ENCODE data around the gene CNOT2. TPM values are rescaled to one million over a fixed set of nuclear protein-coding genes. Genes with fewer than 3 reads are reported as not detected.
A peak's percentile ranks its signal among the peaks of the same experiment; 100 is the strongest.

The CNOT2 gene
- total RNA-seq, 3 donors from 2014 or later, result 80.3 to 86.2 (median 81.0) TPM

DNA sequence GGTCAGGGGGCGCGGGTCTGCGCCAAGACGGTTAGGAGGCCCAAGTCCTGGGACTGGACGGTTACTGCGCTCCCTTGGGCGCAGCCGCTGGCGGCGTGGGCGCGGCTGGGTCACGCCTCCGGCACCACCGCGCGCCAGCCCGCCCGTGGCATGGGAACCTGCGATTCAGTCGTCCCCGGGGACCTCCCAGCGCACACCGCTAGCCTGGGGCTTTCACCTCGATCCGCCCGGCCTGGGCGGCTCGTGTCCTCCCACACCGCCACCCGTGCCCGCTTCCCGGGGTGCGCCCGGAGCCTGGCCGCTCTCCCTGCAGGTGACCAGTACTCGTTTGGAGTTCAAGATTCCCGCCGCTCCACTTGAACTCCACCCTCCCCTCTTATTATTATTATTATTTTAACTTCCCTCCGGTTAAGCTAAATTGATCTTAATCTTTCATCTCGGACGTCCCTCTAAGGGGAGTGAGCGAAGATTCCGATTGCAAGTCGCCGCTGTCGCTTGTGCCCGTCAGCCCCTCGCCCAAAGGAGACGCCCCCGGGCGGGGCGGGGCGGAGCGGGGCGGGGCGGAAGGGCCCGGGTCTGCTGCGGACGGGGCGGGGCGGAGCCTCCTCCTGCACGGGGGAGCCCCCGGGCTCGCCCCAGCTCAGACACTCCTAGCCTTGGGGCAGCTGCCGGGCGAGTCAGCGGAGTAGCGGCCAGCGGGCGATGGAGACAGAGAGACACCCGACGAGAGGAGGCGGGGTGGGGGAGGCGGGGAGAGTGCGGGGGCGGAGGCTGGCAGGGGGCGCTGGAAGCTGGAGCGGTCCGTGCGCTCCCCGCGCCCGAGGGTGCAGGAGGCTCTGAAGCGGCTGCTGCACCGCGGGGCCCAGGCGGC is 122.7 kb downstream of the CNOT2 start, which contains the start of gene KCNMB4:
KCNMB4 (plus strand) TSS at position 643 of the 871 bp plus-strand sequence. CDS start 445 bp downstream, outside the sequence.
- Histone ChIP-seq H3K36me3 (ENCODE audit: low read depth) (no peaks in the 10 kb centered on the region), H3K4me1 (ENCODE audit: low read depth) (peaks cover 14% of the 10 kb centered on the region), H3K4me3 (peak within 1 kb of the TSS; percentile 33), H3K9me3 (no peaks in the 10 kb centered on the region)
- intact Hi-C loops (cut with DNase I, micrococcal nuclease), result loop anchor here in 1 of 2 donors (10.0 kb wide), 1 partner anchor 121 kb away; the partner anchor contains the start of gene CNOT2
- TF ChIP-seq, protein P1, sequence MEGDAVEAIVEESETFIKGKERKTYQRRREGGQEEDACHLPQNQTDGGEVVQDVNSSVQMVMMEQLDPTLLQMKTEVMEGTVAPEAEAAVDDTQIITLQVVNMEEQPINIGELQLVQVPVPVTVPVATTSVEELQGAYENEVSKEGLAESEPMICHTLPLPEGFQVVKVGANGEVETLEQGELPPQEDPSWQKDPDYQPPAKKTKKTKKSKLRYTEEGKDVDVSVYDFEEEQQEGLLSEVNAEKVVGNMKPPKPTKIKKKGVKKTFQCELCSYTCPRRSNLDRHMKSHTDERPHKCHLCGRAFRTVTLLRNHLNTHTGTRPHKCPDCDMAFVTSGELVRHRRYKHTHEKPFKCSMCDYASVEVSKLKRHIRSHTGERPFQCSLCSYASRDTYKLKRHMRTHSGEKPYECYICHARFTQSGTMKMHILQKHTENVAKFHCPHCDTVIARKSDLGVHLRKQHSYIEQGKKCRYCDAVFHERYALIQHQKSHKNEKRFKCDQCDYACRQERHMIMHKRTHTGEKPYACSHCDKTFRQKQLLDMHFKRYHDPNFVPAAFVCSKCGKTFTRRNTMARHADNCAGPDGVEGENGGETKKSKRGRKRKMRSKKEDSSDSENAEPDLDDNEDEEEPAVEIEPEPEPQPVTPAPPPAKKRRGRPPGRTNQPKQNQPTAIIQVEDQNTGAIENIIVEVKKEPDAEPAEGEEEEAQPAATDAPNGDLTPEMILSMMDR (IDR thresholded peaks at IDR 0.05), result no peak
- ATAC-seq, result peak; percentile 88
- DNase-seq, result peak; percentile 61 to 81 (median 73)

DNA sequence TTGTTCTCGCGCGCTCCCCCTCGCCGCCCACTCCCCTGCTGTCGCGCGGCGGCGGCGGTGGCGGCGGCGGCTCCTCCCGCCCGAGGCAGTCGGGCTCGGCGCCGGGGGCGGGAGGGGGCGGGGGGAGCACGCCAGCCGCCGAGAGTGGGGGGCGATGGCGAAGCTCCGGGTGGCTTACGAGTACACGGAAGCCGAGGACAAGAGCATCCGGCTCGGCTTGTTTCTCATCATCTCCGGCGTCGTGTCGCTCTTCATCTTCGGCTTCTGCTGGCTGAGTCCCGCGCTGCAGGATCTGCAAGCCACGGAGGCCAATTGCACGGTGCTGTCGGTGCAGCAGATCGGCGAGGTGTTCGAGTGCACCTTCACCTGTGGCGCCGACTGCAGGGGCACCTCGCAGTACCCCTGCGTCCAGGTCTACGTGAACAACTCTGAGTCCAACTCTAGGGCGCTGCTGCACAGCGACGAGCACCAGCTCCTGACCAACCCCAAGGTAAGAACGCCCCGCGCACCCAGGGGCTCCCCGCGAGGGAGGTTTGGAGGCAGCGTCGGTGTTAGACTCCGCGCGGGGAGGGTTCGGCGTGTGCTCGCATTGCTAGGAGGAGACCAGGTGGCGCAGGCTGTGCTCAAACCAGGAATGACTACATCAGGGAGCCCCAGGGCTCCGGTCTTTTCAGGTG is 123.5 kb downstream of the CNOT2 start:
- Histone ChIP-seq H3K4me1 (ENCODE audit: low read depth) (peaks cover 14% of the 10 kb centered on the region), H3K36me3 (ENCODE audit: low read depth) (no peaks in the 10 kb centered on the region), H3K4me3 (peak overlapping the region; percentile 33), H3K9me3 (no peaks in the 10 kb centered on the region)
- DNase-seq (peak; percentile 39 to 66 (median 55)), ATAC-seq (peak; percentile 61)
- TF ChIP-seq, protein P1 (IDR thresholded peaks at IDR 0.05), result no peak
- intact Hi-C loops (cut with DNase I, micrococcal nuclease), result loop anchor here in 1 of 2 donors (10.0 kb wide), 1 partner anchor 122 kb away; the partner anchor contains the start of gene CNOT2

DNA sequence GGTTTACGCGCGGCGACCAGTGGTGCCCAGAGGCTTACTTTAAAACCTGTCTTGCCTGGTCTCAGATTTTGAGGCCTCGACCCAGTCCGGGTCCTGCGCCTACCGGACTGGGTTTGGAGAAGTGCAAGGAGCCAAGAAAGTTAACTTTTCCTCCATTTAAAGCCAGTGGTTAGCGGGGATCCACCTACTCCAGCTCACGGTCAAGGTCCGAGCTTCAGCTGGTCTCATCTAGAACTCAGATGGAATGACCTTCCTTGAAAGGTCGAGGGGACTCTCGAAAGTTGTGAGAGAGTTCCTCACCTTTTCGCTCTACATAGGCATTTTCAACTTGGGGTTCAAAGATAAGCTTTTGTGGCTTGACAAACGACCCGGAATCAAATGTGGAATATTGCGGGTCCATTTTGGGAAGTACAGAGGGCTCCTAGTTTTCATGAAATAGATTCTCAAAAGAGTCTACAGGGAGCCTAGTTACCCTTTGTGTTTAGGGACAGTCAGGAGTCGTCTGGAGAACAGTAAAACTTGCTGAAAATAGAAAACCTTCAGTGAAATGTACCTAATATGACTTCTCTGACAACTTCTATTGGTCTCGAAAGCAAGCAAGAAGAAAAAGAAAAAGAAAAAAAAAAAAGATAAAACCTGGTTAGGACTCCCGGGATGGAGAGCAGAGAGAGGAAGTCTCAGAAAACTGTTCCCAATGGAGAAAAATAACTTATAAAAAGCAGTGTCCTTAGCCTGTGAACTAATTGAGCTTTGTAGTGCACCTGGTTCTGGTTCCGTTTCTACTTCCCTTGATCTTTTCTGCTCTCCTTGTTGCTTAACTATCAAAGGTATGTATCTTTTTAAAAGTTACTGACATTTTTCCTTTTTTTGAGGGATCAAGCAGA is 124.3 kb downstream of the CNOT2 start:
- TF ChIP-seq, protein P1 (IDR thresholded peaks at IDR 0.05), result no peak
- H3K4me3 ChIP-seq, result no peak overlapping the region
- H3K4me1 ChIP-seq (ENCODE audit: low read depth), result peaks cover 14% of the 10 kb centered on the region
- DNase-seq, result peak in 1 of 3 donors; percentile 5
- ATAC-seq, result peak; percentile 13
- intact Hi-C loops (cut with DNase I, micrococcal nuclease), result loop anchor here in 1 of 2 donors (10.0 kb wide), 1 partner anchor 123 kb away; the partner anchor contains the start of gene CNOT2
- no peaks in the 10 kb centered on the region for H3K36me3 ChIP-seq (ENCODE audit: low read depth)
- no peaks in the 10 kb centered on the region for H3K9me3 ChIP-seq

DNA sequence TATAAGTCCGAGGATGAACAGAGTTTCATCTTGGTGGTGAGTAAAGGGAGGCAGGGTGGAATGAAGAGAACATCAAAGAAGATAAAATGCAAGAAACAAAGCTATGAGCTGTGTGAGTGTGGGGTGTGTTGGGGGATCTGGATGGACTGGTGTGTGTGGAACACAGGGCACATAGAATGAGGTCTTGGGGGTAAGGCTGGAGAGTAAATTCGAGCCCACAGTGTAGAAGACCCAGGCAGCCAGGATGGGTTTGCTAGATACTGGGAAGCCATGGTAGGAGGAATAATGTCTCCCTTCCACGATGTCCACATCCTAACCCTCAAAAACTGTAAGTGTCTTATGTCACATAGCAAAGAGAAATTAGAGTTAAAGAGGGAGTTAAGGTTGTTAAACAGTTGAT is 129.6 kb downstream of the CNOT2 start:
- H3K4me1 ChIP-seq (ENCODE audit: low read depth), result no peaks in the 10 kb centered on the region
- TF ChIP-seq, protein P1 (IDR thresholded peaks at IDR 0.05), result no peak
- ATAC-seq (no peak), DNase-seq (no peak)
- H3K36me3 ChIP-seq (ENCODE audit: low read depth), result no peaks in the 10 kb centered on the region
- intact Hi-C loops (cut with DNase I, micrococcal nuclease), result no loop called here
- no peaks in the 10 kb centered on the region for H3K9me3 ChIP-seq
- no peak overlapping the region for H3K4me3 ChIP-seq

DNA sequence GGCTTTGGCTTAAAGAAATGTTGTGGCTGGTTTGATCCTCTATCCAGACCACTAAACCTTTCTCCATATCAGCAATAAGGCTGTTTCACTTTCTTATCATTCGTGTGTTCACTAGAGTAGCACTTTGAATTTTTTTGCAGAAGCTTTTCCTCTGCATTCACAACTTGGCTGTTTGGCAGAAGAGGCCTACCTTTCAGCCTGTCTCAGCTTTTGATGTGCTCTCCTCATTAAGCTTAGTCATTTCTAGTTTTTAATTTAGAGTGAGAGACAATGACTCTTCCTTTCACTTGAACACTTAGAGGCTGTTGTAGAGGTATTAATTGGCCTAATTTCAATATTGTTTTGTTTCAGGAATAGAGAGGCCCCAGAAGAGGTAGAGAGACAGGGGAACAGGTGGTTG is 136.6 kb downstream of the CNOT2 start:
- Histone ChIP-seq H3K4me1 (ENCODE audit: low read depth) (no peaks in the 10 kb centered on the region), H3K9me3 (no peaks in the 10 kb centered on the region), H3K4me3 (no peak overlapping the region), H3K36me3 (ENCODE audit: low read depth) (no peaks in the 10 kb centered on the region)
- intact Hi-C loops (cut with DNase I, micrococcal nuclease), result no loop called here
- no peak for ATAC-seq
- TF ChIP-seq, protein P1 (IDR thresholded peaks at IDR 0.05), result no peak
- DNase-seq, result no peak

Measured in mucosa of descending colon (tissue), 3 donors.